ENCODE measurements around the gene SND1.
"Not testable (repeated sequence)": the region's sequence is repeated elsewhere in the genome, so short reads cannot be mapped to it uniquely, and the experiment has no call there.

Gene SND1

DNA sequence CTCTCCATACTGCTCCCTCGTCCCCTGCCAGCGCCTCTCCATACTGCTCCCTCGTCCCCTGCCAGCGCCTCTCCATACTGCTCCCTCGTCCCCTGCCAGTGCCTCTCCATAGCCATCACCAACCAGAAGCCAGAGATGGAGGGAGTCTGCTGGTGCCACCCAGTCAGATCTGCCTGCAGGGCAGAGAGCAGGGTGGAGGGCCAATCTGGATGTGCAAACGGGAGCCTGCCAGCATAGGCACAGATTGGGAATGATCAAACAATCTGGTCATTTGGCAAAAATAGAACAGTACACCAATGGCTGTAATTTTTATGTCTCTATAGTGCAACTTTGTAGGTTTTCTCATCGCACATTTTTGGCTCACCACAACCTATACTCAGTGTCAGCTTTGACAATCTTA, 456.1 kb downstream of the SND1 start:
- TF ChIP-seq ZFP3 (CRISPR knock-in tag; IDR thresholded peaks at IDR 0.05) (no peak), GLIS3 (CRISPR knock-in tag; IDR thresholded peaks at IDR 0.05) (no peak), SNAI2 (CRISPR knock-in tag; IDR thresholded peaks at IDR 0.05) (no peak), PPARA (CRISPR knock-in tag; IDR thresholded peaks at IDR 0.05; ENCODE audit: borderline replicate concordance) (no peak), CSDC2 (CRISPR knock-in tag; IDR thresholded peaks at IDR 0.05) (no peak), TCF4 (CRISPR knock-in tag; IDR thresholded peaks at IDR 0.05; ENCODE audit: borderline replicate concordance) (no peak), ZNF565 (CRISPR knock-in tag; conservative IDR thresholded peaks at IDR 0.05; ENCODE audit: low read depth) (no peak), POU6F1 (CRISPR knock-in tag; IDR thresholded peaks at IDR 0.05; ENCODE audit: borderline replicate concordance, low read depth) (no peak), ESRRG (CRISPR knock-in tag; IDR thresholded peaks at IDR 0.05) (no peak), ZC3H10 (CRISPR knock-in tag; IDR thresholded peaks at IDR 0.05) (no peak)
- TF ChIP-seq, protein P1, sequence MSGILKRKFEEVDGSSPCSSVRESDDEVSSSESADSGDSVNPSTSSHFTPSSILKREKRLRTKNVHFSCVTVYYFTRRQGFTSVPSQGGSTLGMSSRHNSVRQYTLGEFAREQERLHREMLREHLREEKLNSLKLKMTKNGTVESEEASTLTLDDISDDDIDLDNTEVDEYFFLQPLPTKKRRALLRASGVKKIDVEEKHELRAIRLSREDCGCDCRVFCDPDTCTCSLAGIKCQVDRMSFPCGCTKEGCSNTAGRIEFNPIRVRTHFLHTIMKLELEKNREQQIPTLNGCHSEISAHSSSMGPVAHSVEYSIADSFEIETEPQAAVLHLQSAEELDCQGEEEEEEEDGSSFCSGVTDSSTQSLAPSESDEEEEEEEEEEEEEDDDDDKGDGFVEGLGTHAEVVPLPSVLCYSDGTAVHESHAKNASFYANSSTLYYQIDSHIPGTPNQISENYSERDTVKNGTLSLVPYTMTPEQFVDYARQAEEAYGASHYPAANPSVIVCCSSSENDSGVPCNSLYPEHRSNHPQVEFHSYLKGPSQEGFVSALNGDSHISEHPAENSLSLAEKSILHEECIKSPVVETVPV (CRISPR knock-in tag; IDR thresholded peaks at IDR 0.05) = no peak
- TF ChIP-seq, protein P2, sequence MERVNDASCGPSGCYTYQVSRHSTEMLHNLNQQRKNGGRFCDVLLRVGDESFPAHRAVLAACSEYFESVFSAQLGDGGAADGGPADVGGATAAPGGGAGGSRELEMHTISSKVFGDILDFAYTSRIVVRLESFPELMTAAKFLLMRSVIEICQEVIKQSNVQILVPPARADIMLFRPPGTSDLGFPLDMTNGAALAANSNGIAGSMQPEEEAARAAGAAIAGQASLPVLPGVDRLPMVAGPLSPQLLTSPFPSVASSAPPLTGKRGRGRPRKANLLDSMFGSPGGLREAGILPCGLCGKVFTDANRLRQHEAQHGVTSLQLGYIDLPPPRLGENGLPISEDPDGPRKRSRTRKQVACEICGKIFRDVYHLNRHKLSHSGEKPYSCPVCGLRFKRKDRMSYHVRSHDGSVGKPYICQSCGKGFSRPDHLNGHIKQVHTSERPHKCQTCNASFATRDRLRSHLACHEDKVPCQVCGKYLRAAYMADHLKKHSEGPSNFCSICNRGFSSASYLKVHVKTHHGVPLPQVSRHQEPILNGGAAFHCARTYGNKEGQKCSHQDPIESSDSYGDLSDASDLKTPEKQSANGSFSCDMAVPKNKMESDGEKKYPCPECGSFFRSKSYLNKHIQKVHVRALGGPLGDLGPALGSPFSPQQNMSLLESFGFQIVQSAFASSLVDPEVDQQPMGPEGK (CRISPR knock-in tag; IDR thresholded peaks at IDR 0.05; ENCODE audit: borderline replicate concordance) = no peak
- ATAC-seq = no peak

DNA sequence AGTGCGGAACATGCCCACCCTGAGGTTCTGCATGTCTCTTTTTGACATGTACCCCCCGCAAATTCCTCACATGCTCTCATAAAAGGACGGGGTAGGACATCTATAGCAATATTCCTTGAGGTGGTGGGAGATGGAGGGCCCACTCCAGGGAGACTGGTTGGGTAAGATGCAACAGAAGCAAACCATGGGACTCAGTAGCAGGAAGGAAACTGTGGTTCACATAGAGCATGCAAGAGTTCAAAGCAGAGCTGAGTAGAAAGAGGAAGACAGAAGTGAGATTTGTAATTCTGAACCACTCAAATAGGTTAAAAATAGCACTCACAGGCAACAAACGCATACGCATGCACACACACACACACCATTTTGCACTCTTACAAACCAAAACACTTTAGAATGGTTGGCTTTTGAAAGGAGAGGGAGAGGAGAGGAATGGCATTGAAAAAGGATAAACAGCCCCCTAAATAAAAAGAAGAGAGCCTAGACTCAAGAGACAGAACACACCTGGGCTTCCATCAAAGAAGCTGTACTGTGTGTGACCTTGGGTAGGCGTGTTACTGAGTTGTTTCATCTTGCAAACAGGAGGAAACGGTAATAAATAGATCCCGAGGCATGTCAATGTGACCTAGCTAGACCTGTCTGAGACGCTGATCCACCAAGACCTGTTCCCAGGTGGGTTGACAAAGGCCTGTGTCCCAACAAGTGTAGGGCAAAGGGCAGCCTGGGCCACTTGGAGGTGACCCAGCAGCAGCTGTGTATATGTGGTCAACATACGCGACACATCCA, 456.8 kb downstream of the SND1 start:
- TF ChIP-seq SNAI2 (CRISPR knock-in tag; IDR thresholded peaks at IDR 0.05) (no peak), ISL1 (CRISPR knock-in tag; IDR thresholded peaks at IDR 0.05) (no peak), TCF4 (CRISPR knock-in tag; IDR thresholded peaks at IDR 0.05; ENCODE audit: borderline replicate concordance) (no peak), TOX (CRISPR knock-in tag; IDR thresholded peaks at IDR 0.05; ENCODE audit: borderline replicate concordance) (no peak), GLIS3 (CRISPR knock-in tag; IDR thresholded peaks at IDR 0.05) (no peak), RARB (CRISPR knock-in tag; IDR thresholded peaks at IDR 0.05) (no peak), ZC3H10 (CRISPR knock-in tag; IDR thresholded peaks at IDR 0.05) (no peak), ZFP3 (CRISPR knock-in tag; IDR thresholded peaks at IDR 0.05) (no peak), BACH2 (CRISPR knock-in tag; IDR thresholded peaks at IDR 0.05; ENCODE audit: borderline replicate concordance) (no peak), ARNTL (CRISPR knock-in tag; IDR thresholded peaks at IDR 0.05; ENCODE audit: borderline replicate concordance, low read depth) (no peak), ZNF8 (CRISPR knock-in tag; IDR thresholded peaks at IDR 0.05) (no peak), ZNF70 (CRISPR knock-in tag; IDR thresholded peaks at IDR 0.05) (no peak), POU6F1 (CRISPR knock-in tag; IDR thresholded peaks at IDR 0.05; ENCODE audit: borderline replicate concordance, low read depth) (no peak), TSHZ2 (CRISPR knock-in tag; IDR thresholded peaks at IDR 0.05) (no peak), ZFP30 (CRISPR knock-in tag; IDR thresholded peaks at IDR 0.05) (no peak), PPARA (CRISPR knock-in tag; IDR thresholded peaks at IDR 0.05; ENCODE audit: borderline replicate concordance) (no peak)
- TF ChIP-seq, protein P1 (CRISPR knock-in tag; IDR thresholded peaks at IDR 0.05) = no peak
- TF ChIP-seq, protein P3, sequence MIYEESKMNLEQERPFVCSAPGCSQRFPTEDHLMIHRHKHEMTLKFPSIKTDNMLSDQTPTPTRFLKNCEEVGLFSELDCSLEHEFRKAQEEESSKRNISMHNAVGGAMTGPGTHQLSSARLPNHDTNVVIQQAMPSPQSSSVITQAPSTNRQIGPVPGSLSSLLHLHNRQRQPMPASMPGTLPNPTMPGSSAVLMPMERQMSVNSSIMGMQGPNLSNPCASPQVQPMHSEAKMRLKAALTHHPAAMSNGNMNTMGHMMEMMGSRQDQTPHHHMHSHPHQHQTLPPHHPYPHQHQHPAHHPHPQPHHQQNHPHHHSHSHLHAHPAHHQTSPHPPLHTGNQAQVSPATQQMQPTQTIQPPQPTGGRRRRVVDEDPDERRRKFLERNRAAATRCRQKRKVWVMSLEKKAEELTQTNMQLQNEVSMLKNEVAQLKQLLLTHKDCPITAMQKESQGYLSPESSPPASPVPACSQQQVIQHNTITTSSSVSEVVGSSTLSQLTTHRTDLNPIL (CRISPR knock-in tag; IDR thresholded peaks at IDR 0.05; ENCODE audit: low read depth) = no peak
- TF ChIP-seq, protein P2 (CRISPR knock-in tag; IDR thresholded peaks at IDR 0.05; ENCODE audit: borderline replicate concordance) = no peak
- no peak for ATAC-seq

GRCh38 chr7:128109424-128109969, 457.5 kb downstream of the SND1 start:
- ATAC-seq = not testable (repeated sequence)
